Stimulated activated CD4-positive, alpha-beta T cell treated with anti-CD3 and anti-CD28 coated beads, Interleukin-1b, Interleukin-23, amount 100 ng/mL, for 4 hours (primary cell): ENCODE measurements around the gene DPM3.
"Not testable (repeated sequence)": the region's sequence is repeated elsewhere in the genome, so short reads cannot be mapped to it uniquely, and the experiment has no call there.

Experiments used
- DNase-seq, 2 donors: peaks; one replicate each; pipeline ENCODE4 v3.0.0-alpha.2; 2020; ENCODE audit warnings: low read depth in 2 of 2

DPM3 gene

GRCh38 chr1:155175281-155175926 is 35.1 kb upstream of the DPM3 start:
- no peak for DNase-seq

GRCh38 chr1:155174324-155175280 is 34.3 kb upstream of the DPM3 start:
- peak in 1 of 2 donors; percentile 30 for DNase-seq

GRCh38 chr1:155173478-155174323 is 33.4 kb upstream of the DPM3 start, which contains the start of gene TRIM46:
TSS of gene TRIM46 (plus strand) at chr1:155173849. CDS start at chr1:155173967, 118 bp downstream.
- DNase-seq = peak; percentile 69 to 71

GRCh38 chr1:155172732-155173477 is 32.6 kb upstream of the DPM3 start, which contains the start of gene KRTCAP2:
TSS of gene KRTCAP2 (minus strand) at chr1:155173304. CDS start at chr1:155173224, 80 bp downstream.
- peak; percentile 92 for DNase-seq

GRCh38 chr1:155171836-155172731 is 31.8 kb upstream of the DPM3 start:
- DNase-seq = no peak

- DNase-seq = no peak
Measured at GRCh38 chr1:155170806-155171205, 30.5 kb upstream of the DPM3 start.

- no peak for DNase-seq
Measured at GRCh38 chr1:155170101-155170785, 29.9 kb upstream of the DPM3 start.

GRCh38 chr1:155169541-155169940 is 29.2 kb upstream of the DPM3 start:
- DNase-seq = no peak

- no peak for DNase-seq
Measured at GRCh38 chr1:155168456-155169210, 28.3 kb upstream of the DPM3 start.

GRCh38 chr1:155168105-155168445 is 27.7 kb upstream of the DPM3 start:
- DNase-seq = not testable (repeated sequence)

GRCh38 chr1:155167166-155168104 is 27.1 kb upstream of the DPM3 start:
- DNase-seq = peak; percentile 82 to 83

GRCh38 chr1:155166471-155167165 is 26.3 kb upstream of the DPM3 start:
- no peak for DNase-seq

GRCh38 chr1:155166051-155166470 is 25.7 kb upstream of the DPM3 start:
- DNase-seq = no peak

GRCh38 chr1:155164625-155165024 is 24.3 kb upstream of the DPM3 start:
- not testable (repeated sequence) for DNase-seq

GRCh38 chr1:155163785-155164184 is 23.5 kb upstream of the DPM3 start:
- not testable (repeated sequence) for DNase-seq

GRCh38 chr1:155162631-155163030 is 22.3 kb upstream of the DPM3 start:
- DNase-seq = not testable (repeated sequence)

GRCh38 chr1:155160128-155160527 is 19.8 kb upstream of the DPM3 start:
- no peak for DNase-seq
